Mucosa of rectum (tissue), 2 donors: ENCODE data around the gene SOX14.

ENCODE experiments used
- H3K27ac ChIP-seq, 2 donors: one replicate each; pipeline ENCODE4 v1.7.0; 2013; ENCODE audit warnings: inconsistent platforms in 2 of 2, low read depth in 2 of 2, low read length in 2 of 2
- H3K27me3 ChIP-seq, 2 donors: one replicate each; pipeline ENCODE4 v1.7.0; 2013; ENCODE audit warnings: low read length in 2 of 2; ENCODE audit not compliant: control insufficient read depth in 2 of 2, insufficient read depth in 2 of 2
- H3K36me3 ChIP-seq, 2 donors: one replicate each; pipeline ENCODE4 v1.7.0; 2013; ENCODE audit warnings: low read length in 2 of 2; ENCODE audit not compliant: control insufficient read depth in 2 of 2, insufficient read depth in 2 of 2
- H3K4me1 ChIP-seq, 2 donors: one replicate each; pipeline ENCODE4 v1.7.0; 2013; ENCODE audit warnings: low read length in 2 of 2, mild to moderate bottlenecking in 1 of 2; ENCODE audit not compliant: control insufficient read depth in 2 of 2, insufficient read depth in 2 of 2
- H3K4me3 ChIP-seq, 2 donors: one replicate each; pipeline ENCODE4 v1.7.0; 2013; ENCODE audit warnings: low read length in 2 of 2
- H3K9ac ChIP-seq, 2 donors: one replicate each; pipeline ENCODE4 v1.7.0; 2013; ENCODE audit warnings: low read length in 2 of 2, low read depth in 1 of 2, mild to moderate bottlenecking in 1 of 2
- H3K9me3 ChIP-seq, 2 donors: one replicate each; pipeline ENCODE4 v1.7.0; 2013; ENCODE audit warnings: low read length in 2 of 2; ENCODE audit not compliant: control insufficient read depth in 2 of 2
- donor health status: healthy.
- donor health status: Normal muscosa, but diverticular disease.

SOX14 gene

DNA sequence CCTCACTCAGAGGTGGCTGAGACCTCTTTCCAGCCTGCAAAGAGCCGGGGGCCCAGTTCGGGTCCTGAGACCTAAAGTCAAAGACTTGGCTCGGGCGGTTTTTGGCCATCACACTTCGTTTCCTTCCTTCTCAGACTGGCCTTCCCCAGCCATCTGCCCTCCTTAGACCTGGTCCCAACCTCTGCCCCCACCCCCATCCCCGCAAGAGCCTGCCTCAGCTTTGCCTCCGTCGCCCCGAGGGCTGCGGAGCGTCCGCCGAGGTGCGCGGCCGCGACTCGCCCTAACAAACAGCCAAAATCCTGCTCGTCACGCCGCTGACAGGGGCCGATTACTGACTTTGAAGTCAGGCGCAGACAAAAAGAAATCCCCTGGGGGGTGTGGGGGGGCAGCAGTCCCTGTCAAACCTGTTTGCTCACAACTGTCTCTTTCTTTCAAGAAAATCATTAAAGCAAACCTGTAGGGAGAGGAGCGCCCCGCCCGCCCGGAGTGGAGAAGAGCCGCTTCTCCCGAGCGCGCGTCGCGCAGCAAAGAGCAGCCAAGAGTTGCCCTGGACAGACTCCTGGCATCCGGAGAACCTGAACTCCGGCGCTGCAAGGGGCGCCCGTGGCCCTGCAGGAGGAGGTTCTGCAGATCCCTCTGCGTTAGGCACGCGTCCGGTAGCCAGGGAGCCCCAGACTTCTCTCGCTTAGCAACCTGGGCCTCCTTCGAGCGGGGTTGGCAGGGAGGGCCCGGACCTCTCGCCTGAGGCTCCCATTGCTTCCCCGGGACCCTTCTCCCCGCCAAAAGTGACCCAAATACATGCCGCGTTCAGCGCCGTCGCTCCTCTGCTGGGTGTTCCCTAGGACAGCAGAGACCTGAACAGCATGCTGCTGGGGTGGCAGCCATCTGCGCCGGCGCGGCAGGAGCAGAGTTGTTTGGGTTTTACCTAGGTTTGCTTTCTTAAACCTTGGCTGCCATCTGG is 4.5 kb downstream of the SOX14 start:
- Histone ChIP-seq H3K36me3 (no peaks in the 10 kb centered on the region), H3K9ac (no peak overlapping the region), H3K4me1 (no peaks in the 10 kb centered on the region), H3K27ac (no peak overlapping the region), H3K4me3 (peak overlapping the region; percentile 30 to 52), H3K27me3 (peaks cover 68 to 79% of the 10 kb centered on the region in 2 donors), H3K9me3 (no peaks in the 10 kb centered on the region)

DNA sequence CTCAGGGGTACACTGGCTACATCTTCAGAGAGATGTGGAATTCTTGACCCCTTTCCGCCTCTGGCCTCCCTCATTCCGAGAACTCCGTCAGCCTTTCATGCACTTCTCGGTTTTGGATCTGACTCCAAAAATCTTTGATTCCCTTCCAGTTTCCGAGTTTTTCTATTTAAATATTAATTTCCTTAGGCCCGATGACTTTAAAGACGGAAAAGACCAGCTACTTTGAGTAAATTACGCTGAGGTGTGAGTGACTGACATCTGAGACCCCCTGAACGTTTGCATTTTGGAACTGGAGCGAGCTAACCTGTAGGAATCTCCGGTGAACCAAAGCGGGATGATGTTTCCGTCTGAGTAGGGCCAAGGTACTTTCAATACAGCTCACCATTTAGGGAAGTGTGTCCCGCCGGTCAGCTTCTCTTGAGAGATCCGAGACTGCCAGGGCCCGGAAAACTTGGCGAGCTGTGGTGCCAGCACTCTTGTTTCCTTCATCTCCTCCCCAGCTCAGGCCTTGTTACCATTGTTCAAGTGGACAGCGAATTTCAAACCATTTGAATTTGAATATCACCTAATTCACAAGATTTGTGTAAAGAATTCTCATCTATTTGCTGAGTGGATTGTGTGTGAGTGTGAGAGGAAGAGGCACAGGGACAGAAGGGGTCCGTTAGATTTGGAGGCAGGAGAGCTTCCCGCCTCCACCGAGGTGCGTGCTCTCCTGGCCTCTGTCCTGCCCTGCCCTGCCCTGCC is 5.4 kb downstream of the SOX14 start:
- no peak overlapping the region for H3K4me3 ChIP-seq
- no peak overlapping the region for H3K9ac ChIP-seq
- H3K9me3 ChIP-seq = no peaks in the 10 kb centered on the region
- no peak overlapping the region for H3K27ac ChIP-seq
- H3K4me1 ChIP-seq = no peaks in the 10 kb centered on the region
- H3K27me3 ChIP-seq = peaks cover 67 to 71% of the 10 kb centered on the region in 2 donors
- no peaks in the 10 kb centered on the region for H3K36me3 ChIP-seq

DNA sequence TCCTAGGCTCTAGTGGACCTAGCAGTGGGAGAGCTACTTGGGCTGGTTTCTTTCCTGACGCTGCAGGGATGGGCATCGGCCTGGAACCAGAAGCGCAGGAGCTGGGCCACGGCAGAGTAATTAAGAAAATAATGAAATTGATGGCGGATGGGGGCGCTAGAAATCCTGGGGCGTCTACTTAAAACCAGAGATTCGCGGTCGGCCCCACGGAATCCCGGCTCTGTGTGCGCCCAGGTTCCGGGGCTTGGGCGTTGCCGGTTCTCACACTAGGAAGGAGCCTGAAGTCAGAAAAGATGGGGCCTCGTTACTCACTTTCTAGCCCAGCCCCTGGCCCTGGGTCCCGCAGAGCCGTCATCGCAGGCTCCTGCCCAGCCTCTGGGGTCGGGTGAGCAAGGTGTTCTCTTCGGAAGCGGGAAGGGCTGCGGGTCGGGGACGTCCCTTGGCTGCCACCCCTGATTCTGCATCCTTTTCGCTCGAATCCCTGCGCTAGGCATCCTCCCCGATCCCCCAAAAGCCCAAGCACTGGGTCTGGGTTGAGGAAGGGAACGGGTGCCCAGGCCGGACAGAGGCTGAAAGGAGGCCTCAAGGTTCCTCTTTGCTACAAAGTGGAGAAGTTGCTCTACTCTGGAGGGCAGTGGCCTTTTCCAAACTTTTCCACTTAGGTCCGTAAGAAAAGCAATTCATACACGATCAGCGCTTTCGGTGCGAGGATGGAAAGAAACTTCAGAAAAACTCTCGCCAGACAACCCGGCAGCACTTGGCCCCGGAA is 6.1 kb downstream of the SOX14 start:
- Histone ChIP-seq H3K4me3 (no peak overlapping the region), H3K27me3 (peaks cover 60 to 63% of the 10 kb centered on the region in 2 donors), H3K9ac (no peak overlapping the region), H3K4me1 (no peaks in the 10 kb centered on the region), H3K27ac (no peak overlapping the region), H3K36me3 (no peaks in the 10 kb centered on the region), H3K9me3 (no peaks in the 10 kb centered on the region)

DNA sequence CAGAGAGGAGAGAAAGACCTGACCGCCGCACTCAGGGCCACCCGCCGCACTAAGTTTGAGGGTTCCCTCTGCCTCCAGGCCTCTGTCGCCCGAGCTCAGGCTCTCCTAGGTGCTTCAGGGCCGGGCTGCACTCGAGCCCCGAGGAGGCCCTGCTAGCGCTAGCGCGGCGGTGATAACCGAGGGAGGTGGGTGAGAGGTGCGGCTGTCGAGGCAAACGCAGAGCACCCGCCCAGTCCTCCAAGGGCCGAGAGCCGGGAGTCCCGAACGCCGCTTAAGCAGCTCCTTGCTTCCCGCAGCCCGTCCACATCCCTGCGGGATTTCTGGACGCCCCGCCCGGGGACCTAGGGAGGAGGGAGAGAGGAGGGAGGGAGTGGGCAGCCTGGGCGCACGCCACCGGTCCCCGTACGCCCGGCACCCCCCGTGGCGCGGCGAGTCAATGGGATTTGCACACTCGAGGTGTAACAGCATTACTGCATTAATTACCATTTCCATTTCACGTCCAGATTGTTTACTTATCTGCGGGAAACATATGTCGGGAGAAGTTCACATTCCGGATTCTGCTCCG is 6.8 kb downstream of the SOX14 start:
- Histone ChIP-seq H3K9me3 (no peaks in the 10 kb centered on the region), H3K27ac (no peak overlapping the region), H3K4me3 (no peak overlapping the region), H3K27me3 (peaks cover 57% of the 10 kb centered on the region in 2 donors), H3K4me1 (no peaks in the 10 kb centered on the region), H3K9ac (no peak overlapping the region), H3K36me3 (no peaks in the 10 kb centered on the region)

DNA sequence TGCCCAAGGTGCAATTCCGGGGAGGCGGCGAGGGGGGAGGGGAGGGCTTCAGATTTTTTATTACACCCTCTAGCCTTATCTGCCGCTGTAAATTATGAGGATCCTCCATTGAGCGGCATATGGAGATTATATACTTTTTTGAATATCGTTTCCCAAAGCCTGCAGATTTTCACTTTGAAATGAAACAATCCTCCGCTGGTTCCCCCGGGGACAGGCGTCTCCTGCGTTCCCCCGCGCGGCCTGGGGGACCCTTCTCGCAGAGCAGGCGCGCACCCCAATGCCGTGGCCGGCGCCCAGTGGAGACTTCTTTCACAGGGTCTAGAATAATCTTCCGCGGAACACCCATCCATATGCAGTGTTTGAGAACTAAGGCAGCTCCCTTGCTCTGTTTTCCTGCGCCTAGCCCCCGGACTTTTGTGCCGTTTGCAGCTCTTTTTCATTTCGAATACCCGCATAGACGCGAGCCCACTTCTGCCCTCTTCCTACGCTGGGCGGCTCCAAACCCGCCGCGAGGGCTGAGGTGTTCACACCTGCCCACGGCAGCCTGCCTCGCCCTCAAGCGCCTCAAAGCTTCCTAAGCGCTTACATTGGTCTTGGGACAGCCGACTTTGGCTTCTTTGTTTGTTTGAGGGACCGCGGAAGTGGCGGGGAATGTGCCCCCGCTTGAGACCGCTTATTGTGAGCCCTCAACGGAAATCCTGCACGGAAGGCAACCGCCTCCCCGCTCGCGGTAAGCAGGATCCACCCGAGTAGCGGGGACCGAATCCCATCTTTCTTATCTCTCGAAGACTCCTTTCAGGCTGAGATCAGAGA is 7.5 kb downstream of the SOX14 start:
- H3K9ac ChIP-seq = no peak overlapping the region
- H3K27me3 ChIP-seq = peaks cover 51 to 54% of the 10 kb centered on the region in 2 donors
- no peak overlapping the region for H3K4me3 ChIP-seq
- H3K4me1 ChIP-seq = no peaks in the 10 kb centered on the region
- H3K27ac ChIP-seq = no peak overlapping the region
- no peaks in the 10 kb centered on the region for H3K36me3 ChIP-seq
- H3K9me3 ChIP-seq = no peaks in the 10 kb centered on the region

DNA sequence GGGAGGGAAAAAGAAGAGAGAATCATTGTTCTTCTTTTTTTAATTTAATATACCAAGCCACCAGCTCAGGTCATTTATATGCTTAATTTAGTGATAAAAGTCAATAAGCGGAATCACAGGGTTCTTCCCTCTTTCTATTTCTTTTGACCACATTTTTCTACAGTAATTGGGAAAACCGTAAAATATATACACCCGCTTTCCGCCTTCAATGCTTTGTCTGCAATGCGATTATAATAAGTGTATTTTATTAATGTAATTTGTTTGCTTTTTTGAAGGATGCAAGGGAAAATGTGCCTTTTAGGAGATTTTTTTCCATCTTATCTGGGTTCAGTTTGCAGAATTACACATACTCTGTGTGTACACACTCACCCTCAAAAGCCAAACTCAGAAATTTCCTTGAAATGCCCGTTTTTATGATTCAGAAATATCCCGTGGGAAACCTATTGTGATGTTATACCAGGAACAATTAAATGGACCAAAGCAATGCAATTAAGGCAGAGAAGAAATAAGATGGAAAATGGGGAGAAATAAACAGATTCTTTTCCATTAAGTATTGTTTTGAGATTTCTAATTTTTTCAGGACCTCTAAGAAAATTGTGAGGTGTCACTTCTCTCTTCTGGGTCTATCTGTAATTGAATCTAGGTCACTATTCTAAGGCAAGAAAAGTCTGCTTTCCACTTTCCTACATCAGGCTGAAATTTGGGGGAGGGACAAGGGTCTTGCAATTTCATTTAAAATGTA is 8.3 kb downstream of the SOX14 start:
- H3K27me3 ChIP-seq = peaks cover 44 to 47% of the 10 kb centered on the region in 2 donors
- no peak overlapping the region for H3K27ac ChIP-seq
- H3K4me3 ChIP-seq = no peak overlapping the region
- no peaks in the 10 kb centered on the region for H3K4me1 ChIP-seq
- H3K36me3 ChIP-seq = no peaks in the 10 kb centered on the region
- H3K9ac ChIP-seq = no peak overlapping the region
- no peaks in the 10 kb centered on the region for H3K9me3 ChIP-seq

DNA sequence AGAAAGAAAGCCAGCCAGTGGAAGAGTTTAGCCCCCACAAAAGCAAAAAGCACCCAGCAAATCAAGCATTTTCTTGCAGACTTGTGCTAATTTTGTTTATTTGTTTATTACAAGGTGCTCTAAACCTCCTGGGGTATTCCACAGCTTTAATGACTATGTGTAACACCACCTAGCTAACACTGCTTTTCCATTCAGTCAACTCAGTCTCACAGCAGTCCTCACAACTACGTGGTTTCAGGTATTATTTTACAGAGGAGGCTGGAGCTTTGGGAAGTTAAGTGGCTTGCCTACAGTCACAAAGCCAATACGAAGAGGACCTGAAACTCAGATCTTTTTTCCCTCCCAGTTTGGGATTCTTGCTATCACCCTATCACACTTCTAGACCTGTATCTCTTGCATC is 14.8 kb downstream of the SOX14 start:
- Histone ChIP-seq H3K27me3 (peaks cover 0 to 2% of the 10 kb centered on the region in 2 donors), H3K9ac (no peak overlapping the region), H3K4me3 (no peak overlapping the region), H3K9me3 (no peaks in the 10 kb centered on the region), H3K36me3 (no peaks in the 10 kb centered on the region), H3K4me1 (no peaks in the 10 kb centered on the region), H3K27ac (no peak overlapping the region)

DNA sequence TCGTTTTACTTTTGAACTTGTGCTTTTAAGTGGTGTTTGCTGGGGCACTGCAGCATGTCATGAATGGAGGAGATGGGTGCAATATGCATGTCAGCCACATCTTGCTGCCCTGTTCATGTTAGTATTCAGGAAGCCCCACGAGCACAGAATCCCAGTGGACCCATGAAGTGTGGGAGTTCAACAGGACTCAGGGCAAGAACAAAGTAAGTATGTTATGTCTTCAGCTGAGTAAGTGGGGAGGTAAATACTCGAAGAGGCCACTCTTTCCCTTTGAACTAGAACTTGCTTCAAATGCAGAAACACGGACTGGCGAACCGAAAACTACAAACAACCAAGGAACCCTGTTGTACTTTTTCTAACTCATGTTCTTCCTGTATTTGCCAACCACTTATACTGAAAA is 23.4 kb downstream of the SOX14 start:
- H3K36me3 ChIP-seq = no peaks in the 10 kb centered on the region
- H3K9me3 ChIP-seq = no peaks in the 10 kb centered on the region
- peaks cover 0 to 2% of the 10 kb centered on the region in 2 donors for H3K27me3 ChIP-seq
- no peak overlapping the region for H3K9ac ChIP-seq
- H3K4me3 ChIP-seq = no peak overlapping the region
- H3K27ac ChIP-seq = no peak overlapping the region
- no peaks in the 10 kb centered on the region for H3K4me1 ChIP-seq

DNA sequence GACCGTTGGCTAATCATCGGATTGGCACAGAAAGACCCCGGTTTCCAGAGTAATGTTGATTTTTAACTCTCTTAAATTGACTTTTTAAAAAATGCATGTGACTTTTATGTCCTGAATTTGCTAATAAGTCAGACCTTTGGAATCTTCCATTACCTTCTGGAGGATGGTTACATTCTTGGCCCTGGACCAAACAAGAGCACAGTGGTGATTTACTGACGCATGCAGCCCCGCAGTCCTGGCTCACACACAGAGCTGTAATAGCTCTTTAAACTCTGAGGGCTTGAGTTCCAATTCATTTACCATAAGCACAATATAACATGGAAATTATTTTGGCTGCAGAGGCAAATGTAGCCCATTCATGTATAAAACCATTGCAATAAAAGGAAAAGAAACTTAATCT is 25.1 kb downstream of the SOX14 start:
- H3K27me3 ChIP-seq = no peaks in the 10 kb centered on the region
- H3K4me1 ChIP-seq = no peaks in the 10 kb centered on the region
- H3K9me3 ChIP-seq = no peaks in the 10 kb centered on the region
- H3K4me3 ChIP-seq = no peak overlapping the region
- H3K9ac ChIP-seq = no peak overlapping the region
- H3K36me3 ChIP-seq = no peaks in the 10 kb centered on the region
- H3K27ac ChIP-seq = no peak overlapping the region
